GM21423 (cell line): ENCODE data around the gene NUP188.
A peak's percentile ranks its signal among the peaks of the same experiment; 100 is the strongest.
"Not testable (repeated sequence)": the region's sequence is repeated elsewhere in the genome, so short reads cannot be mapped to it uniquely, and the experiment has no call there.

Experiments used
- ATAC-seq: cut with Tn5 transposase; IDR thresholded peaks from one replicate; pipeline ENCODE4 v1.9.1; 2021; ENCODE audit warnings: mild to moderate bottlenecking, moderate library complexity; ENCODE audit not compliant: unreplicated experiment

The NUP188 gene

DNA sequence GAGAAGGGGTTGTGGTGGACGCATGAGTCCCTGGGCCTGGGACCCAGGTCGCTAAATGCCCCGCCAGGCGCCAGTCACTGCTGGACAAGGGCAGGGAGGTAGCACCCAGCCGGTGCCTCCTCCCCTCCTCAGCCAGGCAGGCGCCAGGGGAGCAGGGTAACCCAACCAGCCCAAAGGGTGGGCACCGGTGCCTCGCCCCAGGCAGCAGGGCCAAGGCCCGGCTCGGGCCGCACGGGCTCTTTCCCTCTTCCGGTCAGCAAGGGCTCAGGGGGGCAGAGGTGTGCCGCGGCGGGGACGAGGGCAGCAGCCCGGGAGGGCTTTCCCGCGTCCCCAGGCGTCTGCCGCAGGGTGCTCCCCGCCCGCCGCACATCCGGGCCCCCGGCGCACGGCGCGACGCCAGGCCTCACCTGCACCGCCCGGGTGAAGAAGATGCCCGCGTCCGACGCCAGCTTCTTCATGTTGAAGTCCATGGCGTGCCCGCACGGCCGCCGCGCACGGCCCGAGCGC lies 80.2 kb downstream of the NUP188 start:
- peak; percentile 33 for ATAC-seq

DNA sequence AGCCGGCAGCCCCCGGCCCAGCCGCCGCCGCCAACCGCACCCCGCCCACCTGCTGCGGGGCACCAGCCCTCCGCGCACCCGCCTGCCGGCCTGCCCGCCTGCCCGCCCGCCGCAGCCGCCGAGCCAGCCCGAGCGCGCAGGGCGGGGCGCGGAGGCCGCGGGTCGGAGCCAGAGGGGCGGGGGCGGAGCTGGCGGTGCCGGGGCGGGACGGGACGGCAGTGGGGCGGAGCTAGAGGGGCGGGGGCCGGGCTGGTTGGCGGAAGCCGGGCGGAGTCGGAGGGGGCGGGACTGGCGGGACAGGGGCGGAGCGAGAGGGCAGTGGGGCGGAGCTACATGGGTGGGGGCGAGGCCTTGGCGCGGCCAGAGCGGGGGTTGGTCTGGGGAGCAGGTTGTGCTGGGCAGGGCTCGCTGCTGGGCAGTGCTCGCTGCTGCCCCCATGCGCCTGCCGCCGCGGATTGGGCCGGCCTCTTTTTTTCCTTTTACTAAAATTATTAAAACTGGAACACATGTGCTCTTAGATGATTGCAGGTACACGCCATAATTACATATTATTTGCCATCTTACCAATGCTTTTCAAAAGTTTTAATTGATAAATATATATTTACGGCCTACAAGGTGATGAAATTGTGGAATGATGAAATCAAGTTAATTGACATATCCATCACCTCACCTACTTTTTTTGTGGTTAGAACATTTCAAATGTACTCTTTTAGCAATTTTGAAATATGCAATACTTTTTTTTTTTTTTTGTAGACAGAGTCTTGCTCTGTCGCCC lies 80.9 kb downstream of the NUP188 start, which contains the start of gene SH3GLB2:
Gene SH3GLB2, minus strand, starts transcription at position 140 of the 775 bp plus-strand sequence. CDS start 177 bp downstream, outside the sequence.
- ATAC-seq, result peak; percentile 79

DNA sequence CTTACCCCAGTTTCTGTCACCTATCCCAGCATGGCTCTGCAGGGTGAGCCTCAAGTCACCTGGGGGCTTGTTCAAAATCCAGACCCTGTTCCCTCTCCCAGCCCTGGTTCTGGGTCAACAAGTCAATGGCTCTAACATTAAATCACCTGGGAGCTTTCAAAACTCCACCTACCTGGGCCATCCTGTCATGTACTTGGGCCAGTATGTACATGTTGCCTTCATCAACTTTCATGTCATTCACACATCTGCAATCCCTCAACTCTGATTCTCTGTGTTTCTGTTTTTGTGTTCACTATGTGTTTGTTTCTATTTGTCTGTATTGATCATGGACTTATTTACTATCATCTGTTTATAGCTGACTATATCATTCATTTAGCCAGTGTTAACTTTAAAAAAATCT lies 82.7 kb downstream of the NUP188 start:
- no peak for ATAC-seq

DNA sequence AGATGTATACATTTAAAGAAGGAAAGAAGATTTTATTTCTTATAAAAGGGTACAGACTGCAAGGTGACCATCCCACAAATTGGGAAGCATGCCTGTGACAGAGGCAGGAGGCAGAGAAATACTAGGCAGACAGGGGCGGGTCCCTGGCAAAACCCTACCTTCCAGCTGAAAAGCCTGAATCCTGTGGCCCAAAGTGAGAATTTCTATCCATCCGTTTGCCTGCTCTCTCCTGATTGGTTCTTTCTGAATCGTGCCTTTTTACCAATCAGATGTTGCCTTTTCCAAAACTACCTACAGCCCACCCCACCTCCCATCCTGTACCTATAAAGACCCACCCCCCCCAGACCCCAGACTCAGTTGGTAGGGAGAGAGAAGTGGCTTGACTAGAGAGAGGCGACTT lies 84.0 kb downstream of the NUP188 start:
- ATAC-seq, result no peak

DNA sequence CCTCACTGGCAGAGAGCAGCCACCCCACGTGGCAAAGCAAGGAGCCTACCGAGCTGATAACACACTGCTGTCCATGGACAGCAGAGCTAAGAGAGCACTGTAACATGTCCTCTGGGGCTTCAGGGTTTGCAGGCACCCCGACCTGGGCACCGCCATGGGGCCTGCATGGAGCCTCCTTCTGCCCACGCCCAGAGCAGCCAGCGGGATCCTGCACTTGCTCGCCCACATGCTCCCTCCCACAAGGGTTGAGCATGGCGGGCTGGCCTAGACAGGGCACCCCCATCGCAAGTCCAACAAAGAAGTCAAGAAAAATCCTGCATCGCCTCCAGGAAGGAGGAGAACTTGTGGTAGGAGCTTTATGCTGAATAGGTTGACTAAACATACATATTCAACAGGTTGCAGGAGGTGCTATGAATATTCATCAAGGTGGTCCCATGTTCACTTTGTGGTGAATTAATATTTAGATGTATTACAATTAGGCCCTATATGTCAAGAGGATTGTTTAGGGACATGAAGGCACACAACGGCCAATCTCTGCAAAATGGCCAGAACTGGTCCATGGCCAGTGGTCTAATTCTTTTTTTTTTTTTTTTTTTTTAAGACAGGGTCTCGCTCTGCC lies 85.2 kb downstream of the NUP188 start:
- no peak for ATAC-seq

DNA sequence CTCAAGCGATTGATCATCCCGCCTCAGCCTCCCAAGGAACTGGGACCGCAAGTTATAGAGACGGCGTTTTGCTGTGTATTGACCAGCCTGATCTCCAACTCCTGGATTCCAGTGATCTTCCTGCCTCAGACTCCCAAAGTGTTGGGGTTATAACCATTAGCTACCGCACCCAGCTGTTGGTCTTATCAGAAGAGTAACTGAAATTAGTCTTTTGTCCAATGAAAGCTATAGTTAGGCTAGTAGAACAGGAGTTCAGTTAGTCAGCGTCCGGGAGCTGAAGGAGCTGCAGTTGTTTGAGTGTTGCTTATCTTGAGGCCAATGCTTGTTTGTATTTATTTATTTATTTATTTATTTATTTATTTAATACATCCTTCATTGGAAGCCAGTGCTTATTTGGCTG lies 85.7 kb downstream of the NUP188 start:
- ATAC-seq, result no peak

GRCh38 chr9:129035838-129036237 lies 88.3 kb downstream of the NUP188 start:
- not testable (repeated sequence) for ATAC-seq

DNA sequence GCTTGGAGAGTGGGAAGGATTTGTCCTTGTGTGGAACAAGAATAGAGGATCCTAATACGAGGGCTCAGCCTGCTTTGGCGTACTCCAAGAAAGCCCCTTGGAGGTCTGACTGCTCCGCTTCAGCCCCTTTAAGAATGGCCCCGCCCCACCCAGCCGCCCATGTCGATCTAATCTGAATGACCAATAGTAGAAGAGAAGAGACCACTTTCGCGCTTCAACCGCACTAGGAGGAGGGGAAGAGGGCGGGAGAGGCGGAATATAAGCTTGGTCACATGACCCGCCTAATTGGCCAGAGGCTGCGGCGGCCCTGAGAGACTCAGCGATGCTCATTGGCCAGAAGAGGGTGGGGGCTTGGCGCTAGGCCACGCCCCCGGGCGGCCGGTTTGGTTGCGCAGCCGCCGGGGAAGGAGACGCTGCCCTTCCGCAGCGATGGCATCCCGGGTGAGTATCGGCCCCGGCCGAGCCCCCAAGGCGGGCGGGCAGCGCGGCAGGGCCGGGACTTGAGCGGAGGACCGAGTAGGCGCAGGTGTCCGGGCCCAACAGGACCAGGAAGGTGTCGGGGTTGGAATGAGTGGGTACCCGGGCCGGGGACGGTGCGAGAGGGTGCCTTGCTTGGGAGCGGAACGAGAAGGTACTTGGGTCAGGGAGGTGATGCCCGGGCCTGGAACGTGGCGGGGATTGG lies 88.9 kb downstream of the NUP188 start, which contains the start of gene MIGA2:
Gene MIGA2, plus strand, starts transcription at position 386 of the 682 bp plus-strand sequence. CDS start 3,969 bp downstream, outside the sequence.
- peak; percentile 96 for ATAC-seq

- no peak for ATAC-seq
These were observed 89.6 kb downstream of the NUP188 start for GRCh38 chr9:129036923-129037766.

- no peak for ATAC-seq
These were observed 90.2 kb downstream of the NUP188 start for GRCh38 chr9:129037767-129038098.

DNA sequence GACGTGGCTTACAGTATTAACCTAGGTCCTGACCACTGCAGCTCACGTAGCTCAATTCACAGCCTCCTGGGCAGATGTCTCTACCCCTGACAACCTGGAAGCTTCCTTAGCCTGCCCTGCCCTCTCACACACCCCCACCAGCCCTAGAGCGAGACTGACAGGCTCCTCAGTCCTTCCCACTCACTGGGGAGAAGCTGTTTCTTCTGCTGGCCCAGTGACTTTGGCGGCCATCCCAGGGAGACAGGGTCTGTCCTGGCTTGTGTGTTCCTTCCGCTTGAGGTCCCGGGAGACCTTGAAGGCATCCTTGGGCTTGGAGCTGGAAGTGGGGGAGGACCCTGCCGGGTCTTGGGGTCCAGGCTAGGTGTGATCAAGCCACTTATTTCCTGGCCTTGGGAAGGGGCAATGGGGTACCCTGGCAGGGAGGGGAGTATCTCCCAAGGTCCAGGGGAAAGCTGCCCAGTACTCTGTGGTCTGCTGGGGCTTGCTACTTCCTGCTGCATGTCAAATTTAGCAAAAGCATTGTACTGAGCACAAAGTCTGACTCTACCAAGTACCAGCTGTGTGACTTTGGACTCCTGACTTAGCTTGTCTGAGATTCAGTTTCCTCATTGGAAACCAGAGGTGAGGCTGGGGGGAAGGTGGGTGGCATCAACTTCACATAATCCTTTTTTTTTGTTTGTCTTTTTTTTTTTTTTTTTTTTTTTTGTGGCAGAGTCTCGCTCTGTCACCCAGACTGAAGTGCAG lies 90.8 kb downstream of the NUP188 start:
- ATAC-seq, result no peak

- no peak for ATAC-seq
These were observed 92.7 kb downstream of the NUP188 start for GRCh38 chr9:129040113-129040643.

GRCh38 chr9:129042016-129042415 lies 94.5 kb downstream of the NUP188 start:
- ATAC-seq, result no peak

GRCh38 chr9:129052592-129052991 lies 105.1 kb downstream of the NUP188 start:
- no peak for ATAC-seq

DNA sequence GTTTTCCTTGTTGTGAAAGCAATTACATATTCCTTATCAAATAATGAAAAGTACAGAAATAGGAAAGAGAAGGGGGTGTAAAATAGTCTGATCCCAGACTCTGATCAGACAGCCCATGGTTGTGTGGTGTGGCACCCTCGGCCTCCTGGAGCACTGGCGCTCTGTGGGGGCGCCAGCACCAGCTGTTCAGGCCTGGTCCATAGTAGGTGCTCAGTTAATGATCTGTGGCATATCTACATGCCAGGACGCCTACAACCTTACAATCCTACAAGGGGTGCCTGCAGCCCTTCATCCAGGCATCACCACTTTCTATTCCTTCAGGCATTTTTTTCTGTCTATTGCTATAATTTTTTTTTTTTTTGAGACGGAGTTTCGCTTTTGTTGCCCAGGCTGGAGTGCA lies 105.5 kb downstream of the NUP188 start:
- ATAC-seq, result no peak

DNA sequence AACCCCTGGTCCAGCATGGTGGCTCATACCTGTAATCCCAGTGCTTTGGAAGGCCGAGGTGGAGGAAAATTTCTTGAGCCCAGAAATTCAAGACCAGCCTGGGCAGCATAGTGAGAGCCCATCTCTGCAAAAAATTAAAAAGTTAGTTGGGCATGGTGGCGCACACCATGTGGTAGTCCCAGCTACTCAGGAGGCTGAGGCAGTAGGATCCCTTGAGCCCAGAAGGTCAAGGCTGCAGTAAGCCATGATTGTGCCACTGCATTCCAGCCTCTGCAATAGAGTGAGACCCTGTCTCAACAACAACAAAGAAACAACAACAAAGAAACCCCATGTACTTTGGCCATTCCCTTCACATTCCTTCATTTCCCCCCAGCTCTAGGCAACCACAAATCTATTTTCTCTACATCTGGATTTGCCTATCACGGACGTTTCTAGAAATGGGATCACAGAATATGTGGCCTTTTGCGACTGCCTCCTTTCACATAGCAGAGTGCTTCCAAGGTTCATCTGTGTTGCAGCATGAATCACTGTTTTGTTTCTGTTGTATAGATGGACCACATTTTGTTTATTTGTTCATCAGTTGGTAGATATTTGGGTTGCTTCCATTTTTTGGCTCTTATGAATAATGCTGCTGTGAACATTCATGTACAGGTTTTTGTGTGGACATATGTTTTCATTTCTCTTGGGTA lies 106.8 kb downstream of the NUP188 start:
- no peak for ATAC-seq
